Endothelial cell (in vitro differentiated cells): ENCODE measurements around the gene DNAH11. TPM values are rescaled to one million over a fixed set of nuclear protein-coding genes. Genes with fewer than 3 reads are reported as not detected.
"Not testable (repeated sequence)": the region's sequence is repeated elsewhere in the genome, so short reads cannot be mapped to it uniquely, and the experiment has no call there.

Experiments used
- DNase-seq: peaks from one replicate; pipeline ENCODE4 v3.0.0; 2021; ENCODE audit warnings: low spot score
- H3K27ac Mint-ChIP-seq: one replicate; pipeline ENCODE4 v1.8.0; 2021; ENCODE audit warnings: mixed read lengths, inconsistent platforms; ENCODE audit not compliant: unreplicated experiment
- H3K27me3 Mint-ChIP-seq: one replicate; pipeline ENCODE4 v1.8.0; 2021; ENCODE audit warnings: mild to moderate bottlenecking, moderate library complexity, mixed read lengths, inconsistent platforms; ENCODE audit not compliant: unreplicated experiment
- H3K36me3 Mint-ChIP-seq: one replicate; pipeline ENCODE4 v1.8.0; 2021; ENCODE audit warnings: mild to moderate bottlenecking, low read depth, mixed read lengths, inconsistent platforms; ENCODE audit not compliant: unreplicated experiment
- H3K4me1 Mint-ChIP-seq: one replicate; pipeline ENCODE4 v1.8.0; 2021; ENCODE audit warnings: mild to moderate bottlenecking, mixed read lengths, inconsistent platforms; ENCODE audit not compliant: unreplicated experiment
- H3K4me3 Mint-ChIP-seq: one replicate; pipeline ENCODE4 v1.8.0; 2021; ENCODE audit warnings: mild to moderate bottlenecking, mixed read lengths, inconsistent platforms; ENCODE audit not compliant: unreplicated experiment
- H3K9me3 Mint-ChIP-seq: one replicate; pipeline ENCODE4 v1.8.0; 2021; ENCODE audit warnings: mixed read lengths, inconsistent platforms; ENCODE audit not compliant: unreplicated experiment
- total RNA-seq: library from RNA; stranded (reverse); fragmentation: NEBNext Ultra II Directional; extraction: Animal tissue kit (Norgen Biotek cat#: 25700); gene quantifications from one replicate; pipeline ENCODE4 v1.2.1, GENCODE V29; 2021; ENCODE audit not compliant: unreplicated experiment
- TF ChIP-seq, protein P1 (sequence below): fragments of 200-600 bp; sonication (generic); IDR thresholded peaks from one replicate; pipeline ENCODE4 v1.5.0; 2021; ENCODE audit warnings: antibody characterized with exemption; ENCODE audit not compliant: unreplicated experiment

Gene DNAH11
- total RNA-seq, 1 donor from 2014 or later: 0.18 TPM

DNA sequence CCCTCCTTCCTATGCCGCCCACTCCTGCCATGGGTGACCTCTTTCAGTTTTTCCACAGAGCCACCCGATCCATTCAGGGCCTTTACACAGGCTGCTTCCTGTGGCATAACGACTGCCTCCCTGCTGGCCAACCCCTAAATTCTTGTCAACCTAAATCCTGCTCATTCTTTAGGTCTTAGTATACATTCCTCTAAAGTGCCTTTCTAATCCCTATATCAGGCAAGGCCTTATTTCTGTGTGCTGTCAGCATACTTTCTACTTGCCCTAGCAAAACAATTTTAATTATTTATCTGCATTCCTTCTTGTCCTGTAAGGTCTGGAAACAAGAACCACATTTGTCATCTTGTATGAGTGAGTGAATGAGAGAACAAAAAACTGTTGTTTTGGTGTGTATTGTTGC lies 132.4 kb downstream of the DNAH11 start:
- Mint-ChIP-seq H3K4me3 (no peak overlapping the region), H3K36me3 (no peaks in the 10 kb centered on the region), H3K27ac (no peak overlapping the region), H3K9me3 (no peaks in the 10 kb centered on the region), H3K4me1 (no peaks in the 10 kb centered on the region), H3K27me3 (no peaks in the 10 kb centered on the region)
- no peak for DNase-seq
- TF ChIP-seq, protein P1, sequence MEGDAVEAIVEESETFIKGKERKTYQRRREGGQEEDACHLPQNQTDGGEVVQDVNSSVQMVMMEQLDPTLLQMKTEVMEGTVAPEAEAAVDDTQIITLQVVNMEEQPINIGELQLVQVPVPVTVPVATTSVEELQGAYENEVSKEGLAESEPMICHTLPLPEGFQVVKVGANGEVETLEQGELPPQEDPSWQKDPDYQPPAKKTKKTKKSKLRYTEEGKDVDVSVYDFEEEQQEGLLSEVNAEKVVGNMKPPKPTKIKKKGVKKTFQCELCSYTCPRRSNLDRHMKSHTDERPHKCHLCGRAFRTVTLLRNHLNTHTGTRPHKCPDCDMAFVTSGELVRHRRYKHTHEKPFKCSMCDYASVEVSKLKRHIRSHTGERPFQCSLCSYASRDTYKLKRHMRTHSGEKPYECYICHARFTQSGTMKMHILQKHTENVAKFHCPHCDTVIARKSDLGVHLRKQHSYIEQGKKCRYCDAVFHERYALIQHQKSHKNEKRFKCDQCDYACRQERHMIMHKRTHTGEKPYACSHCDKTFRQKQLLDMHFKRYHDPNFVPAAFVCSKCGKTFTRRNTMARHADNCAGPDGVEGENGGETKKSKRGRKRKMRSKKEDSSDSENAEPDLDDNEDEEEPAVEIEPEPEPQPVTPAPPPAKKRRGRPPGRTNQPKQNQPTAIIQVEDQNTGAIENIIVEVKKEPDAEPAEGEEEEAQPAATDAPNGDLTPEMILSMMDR: no peak

- no peak for DNase-seq
- H3K4me1 Mint-ChIP-seq: no peaks in the 10 kb centered on the region
- no peaks in the 10 kb centered on the region for H3K9me3 Mint-ChIP-seq
- no peaks in the 10 kb centered on the region for H3K27me3 Mint-ChIP-seq
- H3K36me3 Mint-ChIP-seq: no peaks in the 10 kb centered on the region
- TF ChIP-seq, protein P1: no peak
- no peak overlapping the region for H3K27ac Mint-ChIP-seq
- no peak overlapping the region for H3K4me3 Mint-ChIP-seq
These were observed 147.9 kb downstream of the DNAH11 start for GRCh38 chr7:21690705-21691104.

- not testable (repeated sequence) for H3K9me3 Mint-ChIP-seq, H3K4me1 Mint-ChIP-seq, H3K4me3 Mint-ChIP-seq, H3K27ac Mint-ChIP-seq, H3K36me3 Mint-ChIP-seq, H3K27me3 Mint-ChIP-seq, DNase-seq
These were observed 148.3 kb downstream of the DNAH11 start for GRCh38 chr7:21691146-21691545.

DNA sequence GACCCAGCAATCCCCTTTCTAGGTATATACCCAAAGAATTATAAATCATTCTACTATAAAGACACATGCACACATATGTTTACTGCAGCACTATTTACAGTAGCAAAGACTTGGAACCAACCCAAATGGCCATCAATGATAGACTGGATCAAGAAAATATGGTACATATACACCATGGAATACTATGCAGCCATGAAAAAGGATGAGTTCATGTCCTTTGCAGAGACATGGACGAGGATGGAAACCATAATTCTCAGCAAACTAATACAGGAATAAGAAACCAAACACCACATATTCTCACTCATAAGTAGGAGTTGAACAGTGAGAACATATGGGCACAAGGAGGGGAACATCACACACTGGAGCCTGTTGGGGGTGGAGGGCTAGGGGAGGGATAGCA lies 157.7 kb downstream of the DNAH11 start:
- DNase-seq, H3K27ac Mint-ChIP-seq, H3K4me1 Mint-ChIP-seq, H3K9me3 Mint-ChIP-seq, H3K27me3 Mint-ChIP-seq, H3K4me3 Mint-ChIP-seq, H3K36me3 Mint-ChIP-seq: not testable (repeated sequence)

DNA sequence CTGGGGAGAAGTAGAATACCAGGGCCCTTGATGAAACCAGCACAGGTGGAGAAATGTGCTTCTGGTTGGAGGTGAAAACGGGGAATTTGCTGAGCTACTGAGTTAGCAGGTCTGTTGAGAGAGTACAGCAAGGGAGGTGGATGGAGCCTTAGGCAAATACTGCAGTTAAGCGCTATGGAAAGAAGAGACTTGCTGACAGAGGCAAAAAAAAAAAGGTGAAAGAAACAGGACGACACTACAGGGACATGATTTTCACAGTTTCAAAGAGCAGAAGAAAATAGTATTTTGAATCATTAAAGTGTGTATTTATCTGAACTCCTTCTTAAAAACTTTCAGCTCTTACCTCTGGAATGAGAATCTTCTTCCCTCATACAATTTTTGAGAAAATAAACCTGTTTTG lies 159.5 kb downstream of the DNAH11 start:
- Mint-ChIP-seq H3K4me1 (peaks cover 3% of the 10 kb centered on the region), H3K36me3 (no peaks in the 10 kb centered on the region), H3K27me3 (no peaks in the 10 kb centered on the region), H3K9me3 (no peaks in the 10 kb centered on the region), H3K4me3 (no peak overlapping the region), H3K27ac (no peak overlapping the region)
- TF ChIP-seq, protein P1: no peak
- DNase-seq: no peak

- no peaks in the 10 kb centered on the region for H3K27me3 Mint-ChIP-seq
- H3K4me1 Mint-ChIP-seq: peaks cover 3% of the 10 kb centered on the region
- no peaks in the 10 kb centered on the region for H3K9me3 Mint-ChIP-seq
- H3K4me3 Mint-ChIP-seq: no peak overlapping the region
- no peak for DNase-seq
- no peak overlapping the region for H3K27ac Mint-ChIP-seq
- no peaks in the 10 kb centered on the region for H3K36me3 Mint-ChIP-seq
- TF ChIP-seq, protein P1: no peak
These were observed 161.5 kb downstream of the DNAH11 start for GRCh38 chr7:21704359-21704758.
